HUES48 (cell line): ENCODE measurements around the gene CASP9.

ENCODE experiments used
- H3K27ac ChIP-seq: one replicate; pipeline ENCODE4 v1.7.0; 2013; ENCODE audit warnings: low read depth, low read length, inconsistent platforms
- H3K27me3 ChIP-seq: 2 replicates; pipeline ENCODE4 v1.6.1; 2013; ENCODE audit warnings: mild to moderate bottlenecking, low read length; ENCODE audit not compliant: control insufficient read depth, insufficient read depth
- H3K36me3 ChIP-seq: 2 replicates; pipeline ENCODE4 v1.6.1; 2013; ENCODE audit warnings: low read length; ENCODE audit not compliant: control insufficient read depth, insufficient read depth
- H3K4me1 ChIP-seq: 2 replicates; pipeline ENCODE4 v1.6.1; 2013; ENCODE audit warnings: mild to moderate bottlenecking, low read length; ENCODE audit not compliant: control insufficient read depth, insufficient read depth
- H3K4me3 ChIP-seq: 2 replicates; pipeline ENCODE4 v1.5.1; 2013; ENCODE audit warnings: mild to moderate bottlenecking, low read depth, low read length
- H3K9ac ChIP-seq: 2 replicates; pipeline ENCODE4 v1.6.1; 2013; ENCODE audit warnings: mild to moderate bottlenecking, low read depth, low read length, moderate library complexity
- H3K9me3 ChIP-seq: 2 replicates; pipeline ENCODE4 v1.6.1; 2013; ENCODE audit warnings: low read length; ENCODE audit not compliant: control insufficient read depth, insufficient read depth

The CASP9 gene

GRCh38 chr1:15452866-15453571 lies 71.0 kb downstream of the CASP9 start:
- Histone ChIP-seq H3K36me3 (no peaks in the 10 kb centered on the region), H3K27ac (no peak overlapping the region), H3K27me3 (no peaks in the 10 kb centered on the region), H3K4me3 (no peak overlapping the region), H3K4me1 (no peaks in the 10 kb centered on the region), H3K9ac (no peak overlapping the region), H3K9me3 (no peaks in the 10 kb centered on the region)

- Histone ChIP-seq H3K36me3 (no peaks in the 10 kb centered on the region), H3K27me3 (no peaks in the 10 kb centered on the region), H3K9me3 (no peaks in the 10 kb centered on the region), H3K4me1 (no peaks in the 10 kb centered on the region), H3K27ac (no peak overlapping the region), H3K9ac (no peak overlapping the region), H3K4me3 (no peak overlapping the region)
These were observed 71.8 kb downstream of the CASP9 start for GRCh38 chr1:15452216-15452615.

GRCh38 chr1:15451014-15451722 lies 72.8 kb downstream of the CASP9 start:
- no peaks in the 10 kb centered on the region for H3K9me3 ChIP-seq
- H3K36me3 ChIP-seq, result no peaks in the 10 kb centered on the region
- no peaks in the 10 kb centered on the region for H3K4me1 ChIP-seq
- H3K27me3 ChIP-seq, result no peaks in the 10 kb centered on the region
- no peak overlapping the region for H3K4me3 ChIP-seq
- H3K27ac ChIP-seq, result no peak overlapping the region
- H3K9ac ChIP-seq, result no peak overlapping the region

GRCh38 chr1:15449567-15449966 lies 74.4 kb downstream of the CASP9 start:
- H3K27ac ChIP-seq, result no peak overlapping the region
- no peak overlapping the region for H3K4me3 ChIP-seq
- no peaks in the 10 kb centered on the region for H3K27me3 ChIP-seq
- H3K9me3 ChIP-seq, result no peaks in the 10 kb centered on the region
- H3K36me3 ChIP-seq, result no peaks in the 10 kb centered on the region
- no peaks in the 10 kb centered on the region for H3K4me1 ChIP-seq
- no peak overlapping the region for H3K9ac ChIP-seq

GRCh38 chr1:15448877-15449462 lies 75.0 kb downstream of the CASP9 start:
- H3K36me3 ChIP-seq, result no peaks in the 10 kb centered on the region
- no peaks in the 10 kb centered on the region for H3K27me3 ChIP-seq
- no peak overlapping the region for H3K9ac ChIP-seq

GRCh38 chr1:15446212-15446611 lies 77.8 kb downstream of the CASP9 start:
- Histone ChIP-seq H3K9me3 (no peaks in the 10 kb centered on the region), H3K36me3 (no peaks in the 10 kb centered on the region), H3K27ac (no peak overlapping the region), H3K4me3 (no peak overlapping the region), H3K27me3 (no peaks in the 10 kb centered on the region), H3K4me1 (no peaks in the 10 kb centered on the region), H3K9ac (no peak overlapping the region)

More at GRCh38 chr1:15448877-15449462, 75.0 kb downstream of the CASP9 start:
- Histone ChIP-seq H3K27ac (no peak overlapping the region), H3K9me3 (no peaks in the 10 kb centered on the region), H3K4me1 (no peaks in the 10 kb centered on the region), H3K4me3 (no peak overlapping the region)

GRCh38 chr1:15445390-15446122 lies 78.5 kb downstream of the CASP9 start:
- no peaks in the 10 kb centered on the region for H3K27me3 ChIP-seq
- no peak overlapping the region for H3K27ac ChIP-seq
- H3K4me3 ChIP-seq, result no peak overlapping the region
- H3K9me3 ChIP-seq, result no peaks in the 10 kb centered on the region
- no peaks in the 10 kb centered on the region for H3K4me1 ChIP-seq
- no peaks in the 10 kb centered on the region for H3K36me3 ChIP-seq
- H3K9ac ChIP-seq, result no peak overlapping the region

- no peak overlapping the region for H3K4me3 ChIP-seq
- H3K9me3 ChIP-seq, result no peaks in the 10 kb centered on the region
- no peaks in the 10 kb centered on the region for H3K36me3 ChIP-seq
- no peak overlapping the region for H3K9ac ChIP-seq
- H3K27ac ChIP-seq, result no peak overlapping the region
- H3K4me1 ChIP-seq, result no peaks in the 10 kb centered on the region
- H3K27me3 ChIP-seq, result no peaks in the 10 kb centered on the region
These were observed 79.3 kb downstream of the CASP9 start for GRCh38 chr1:15444468-15445389.

- H3K4me3 ChIP-seq, result no peak overlapping the region
- H3K36me3 ChIP-seq, result no peaks in the 10 kb centered on the region
- H3K9ac ChIP-seq, result no peak overlapping the region
- H3K27ac ChIP-seq, result no peak overlapping the region
- H3K4me1 ChIP-seq, result no peaks in the 10 kb centered on the region
- no peaks in the 10 kb centered on the region for H3K9me3 ChIP-seq
- H3K27me3 ChIP-seq, result no peaks in the 10 kb centered on the region
These were observed 80.7 kb downstream of the CASP9 start for GRCh38 chr1:15443281-15443680.

- Histone ChIP-seq H3K4me1 (no peaks in the 10 kb centered on the region), H3K9ac (no peak overlapping the region), H3K27ac (no peak overlapping the region), H3K36me3 (no peaks in the 10 kb centered on the region), H3K27me3 (no peaks in the 10 kb centered on the region), H3K9me3 (no peaks in the 10 kb centered on the region), H3K4me3 (no peak overlapping the region)
These were observed 81.3 kb downstream of the CASP9 start for GRCh38 chr1:15442759-15443158.
